NCI-H1092 (cell line): ENCODE data around the gene DNAAF5.
"Not testable (repeated sequence)": the region's sequence is repeated elsewhere in the genome, so short reads cannot be mapped to it uniquely, and the experiment has no call there.

ENCODE experiments used
- DNase-seq: peaks from one replicate; lab custom pipeline; 2025; lab: John Stamatoyannopoulos, UW

The DNAAF5 gene

DNA sequence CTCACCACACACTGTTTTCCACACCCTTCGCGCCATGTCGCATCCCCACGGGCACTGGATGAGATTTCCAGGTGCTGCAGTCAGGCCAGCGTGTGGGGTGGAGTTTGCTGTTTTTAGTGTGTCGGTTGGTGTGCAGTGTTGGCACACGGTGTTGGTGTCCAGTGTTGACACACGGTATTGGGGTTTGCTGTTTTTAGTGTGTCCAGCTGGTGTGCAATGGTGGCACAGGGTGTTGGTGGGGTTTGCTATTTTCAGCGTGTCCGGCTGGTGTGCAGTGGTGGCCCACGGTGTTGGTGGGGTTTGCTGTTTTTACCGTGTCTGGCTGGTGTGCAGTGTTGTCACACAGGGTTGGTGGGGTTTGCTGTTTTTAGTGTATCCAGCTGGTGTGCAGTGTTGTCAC, 20.7 kb downstream of the DNAAF5 start:
- DNase-seq = no peak

DNA sequence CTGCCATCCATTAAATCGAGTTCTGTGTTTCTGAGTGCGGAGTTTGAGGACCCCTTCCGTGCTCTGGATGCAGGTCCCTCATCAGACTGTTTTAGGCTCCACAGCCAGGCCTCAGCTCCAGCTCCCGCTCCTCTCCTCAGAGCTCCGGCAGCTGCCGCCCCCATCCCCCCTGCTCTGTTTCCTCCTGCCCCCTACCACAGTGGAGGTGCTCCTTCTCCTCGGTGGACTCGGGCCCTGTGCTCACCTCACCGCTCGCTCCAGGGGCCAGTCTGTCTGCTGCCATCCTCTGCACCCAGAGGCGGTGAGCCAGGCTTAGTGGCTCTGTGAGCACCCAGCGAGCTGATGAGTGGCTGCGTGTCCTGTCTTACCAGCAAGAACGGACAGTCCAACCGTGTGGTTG, 21.9 kb downstream of the DNAAF5 start:
- no peak for DNase-seq

DNA sequence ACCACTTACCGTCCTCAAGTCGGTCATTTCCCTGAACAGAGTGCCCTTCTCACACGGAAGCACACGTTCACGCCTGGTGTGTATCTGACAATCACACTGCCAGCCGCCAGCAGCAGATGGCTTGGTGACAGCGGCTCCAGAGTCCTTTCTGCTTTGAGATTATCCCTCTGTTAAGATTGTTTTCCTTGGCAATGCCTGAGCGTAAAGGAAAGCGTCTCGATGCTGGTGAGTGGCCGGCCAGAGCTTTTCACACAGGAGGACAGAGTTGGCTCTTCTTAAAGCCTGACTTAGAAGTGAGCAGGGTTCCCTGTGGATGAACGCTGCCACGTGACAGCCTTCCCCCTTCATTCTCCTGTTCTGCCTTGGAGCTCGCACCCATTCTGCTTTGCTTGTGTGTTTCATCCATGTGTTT, 22.6 kb downstream of the DNAAF5 start:
- DNase-seq = no peak

DNA sequence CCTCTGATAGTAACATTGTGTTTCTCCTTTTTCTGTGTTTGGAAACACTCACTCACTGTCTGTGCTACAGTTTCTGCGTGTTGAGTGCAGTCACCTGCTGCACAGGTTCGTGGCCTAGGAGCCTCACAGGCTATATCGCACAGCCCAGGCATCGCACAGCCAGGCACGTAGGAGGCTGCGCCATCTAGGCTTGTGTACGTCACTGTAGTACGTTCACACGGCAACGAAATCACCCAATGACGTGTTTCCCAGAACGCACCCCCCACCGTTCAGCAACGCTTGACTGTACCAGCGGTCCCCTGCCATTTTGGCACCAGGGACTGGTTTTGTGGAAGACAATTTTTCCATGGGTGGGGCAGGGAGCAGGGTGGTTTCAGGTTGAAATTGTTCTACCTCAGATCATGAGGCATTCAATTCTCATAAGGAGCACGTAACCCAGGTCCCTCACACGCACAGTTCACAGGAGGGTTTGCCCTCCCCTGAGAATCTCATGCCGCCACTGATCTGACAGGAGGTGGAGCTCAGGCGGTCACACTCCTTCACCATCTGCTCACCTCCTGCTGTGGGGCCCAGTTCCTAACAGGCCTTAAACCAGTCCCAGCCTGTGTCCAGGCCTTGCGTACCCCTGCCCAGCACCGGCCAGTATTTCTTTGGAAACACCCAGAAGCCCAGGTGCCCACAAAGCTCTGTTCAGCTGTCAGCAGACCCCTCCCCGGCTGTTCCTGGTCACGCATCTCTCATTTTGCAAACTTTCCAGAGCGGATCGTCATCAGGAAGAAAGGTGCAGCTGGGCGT, 23.8 kb downstream of the DNAAF5 start:
- DNase-seq = no peak

DNA sequence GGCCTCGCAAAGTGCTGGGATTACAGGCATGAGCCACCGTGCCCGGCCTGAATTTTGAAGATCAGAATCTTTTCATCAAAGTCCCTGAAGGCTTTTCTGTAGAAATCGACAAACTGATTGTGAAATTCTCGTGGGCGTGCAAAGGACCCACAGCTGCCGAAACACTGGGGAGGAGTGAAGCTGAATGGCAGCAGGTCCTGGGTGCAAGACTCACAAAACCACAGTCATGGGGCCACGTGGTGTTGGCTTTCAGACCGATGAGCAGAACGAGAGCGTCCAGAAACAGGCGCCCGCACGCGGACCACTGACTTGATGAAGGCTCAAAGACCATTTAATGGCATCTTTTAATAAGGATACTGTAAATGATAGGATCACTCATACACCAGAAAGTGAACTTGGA, 25.3 kb downstream of the DNAAF5 start:
- no peak for DNase-seq

DNA sequence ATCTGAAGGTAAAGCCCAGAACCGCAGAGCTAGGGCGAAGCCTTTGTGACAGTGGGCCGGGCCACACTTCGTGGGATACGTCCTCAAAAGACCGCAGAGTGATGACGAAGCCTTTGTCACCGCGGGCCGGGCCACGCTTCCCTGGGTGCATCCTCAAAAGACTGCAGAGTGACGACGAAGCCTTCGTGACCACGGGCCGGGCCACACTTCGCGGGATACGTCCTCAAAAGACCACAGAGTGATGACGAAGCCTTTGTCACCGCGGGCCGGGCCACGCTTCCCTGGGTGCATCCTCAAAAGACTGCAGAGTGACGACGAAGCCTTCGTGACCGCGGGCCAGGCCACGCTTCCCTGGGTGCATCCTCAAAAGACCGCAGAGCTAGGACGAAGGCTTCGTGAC, 25.8 kb downstream of the DNAAF5 start:
- DNase-seq = not testable (repeated sequence)

DNA sequence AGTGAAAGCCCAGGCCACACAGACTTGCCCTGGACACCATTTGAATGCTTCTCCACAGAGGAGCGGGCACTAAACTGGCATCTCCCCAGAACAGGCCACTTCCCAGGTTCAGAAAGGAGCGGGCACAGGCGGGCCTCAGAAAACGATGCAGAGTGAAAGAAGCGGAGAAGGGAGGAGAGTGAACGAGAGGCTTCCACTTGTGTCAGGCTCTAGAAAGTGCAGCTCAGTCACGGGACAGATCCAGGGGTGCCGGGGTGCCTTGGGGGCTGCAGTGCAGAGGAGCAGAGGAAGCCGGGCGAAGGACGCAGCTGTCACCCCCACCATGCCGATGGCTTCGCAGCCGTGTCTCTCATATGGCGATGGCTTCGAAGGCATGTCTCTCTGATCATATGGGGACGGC, 26.7 kb downstream of the DNAAF5 start:
- DNase-seq = no peak

DNA sequence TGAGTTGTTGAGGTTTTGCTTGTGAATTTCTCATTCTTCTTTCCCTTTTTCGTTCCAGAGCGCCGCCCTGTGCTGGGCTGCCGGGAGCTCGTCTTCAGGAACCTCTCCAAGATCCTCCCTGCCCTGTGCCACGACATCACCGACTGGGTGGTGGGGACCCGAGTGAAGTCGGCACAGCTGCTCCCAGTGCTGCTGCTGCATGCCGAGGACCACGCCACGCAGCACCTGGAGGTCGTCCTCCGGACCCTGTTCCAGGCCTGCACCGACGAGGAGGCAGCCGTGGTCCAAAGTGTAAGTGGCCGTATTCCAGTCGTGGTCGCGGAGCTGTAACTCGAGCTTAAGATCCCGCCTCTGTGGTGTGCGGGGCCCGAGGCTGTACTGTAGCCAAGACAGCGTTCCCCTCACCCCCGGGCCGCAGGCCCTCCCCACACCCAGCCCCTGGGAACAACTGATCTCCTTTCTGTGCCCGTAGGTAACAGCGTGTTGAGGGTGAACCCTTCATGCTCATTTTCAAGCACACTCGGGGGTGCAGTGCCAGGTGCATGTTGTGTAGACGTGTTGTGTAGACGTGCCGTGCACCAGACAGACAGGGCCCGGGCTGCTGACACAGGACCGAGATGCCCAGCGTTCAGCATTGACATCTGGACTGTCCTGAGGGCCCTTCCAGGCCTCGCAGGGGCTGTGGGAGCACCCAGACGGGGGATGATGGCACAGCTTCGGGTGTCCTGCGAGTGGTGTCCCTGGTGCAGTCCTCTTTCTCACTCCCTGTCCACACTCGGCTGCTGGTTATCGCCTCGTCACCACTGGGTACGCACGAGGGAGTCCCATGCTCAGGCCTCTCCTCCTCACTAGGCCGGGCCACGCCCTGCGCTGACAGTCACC, 28.3 kb downstream of the DNAAF5 start:
- DNase-seq = no peak

DNA sequence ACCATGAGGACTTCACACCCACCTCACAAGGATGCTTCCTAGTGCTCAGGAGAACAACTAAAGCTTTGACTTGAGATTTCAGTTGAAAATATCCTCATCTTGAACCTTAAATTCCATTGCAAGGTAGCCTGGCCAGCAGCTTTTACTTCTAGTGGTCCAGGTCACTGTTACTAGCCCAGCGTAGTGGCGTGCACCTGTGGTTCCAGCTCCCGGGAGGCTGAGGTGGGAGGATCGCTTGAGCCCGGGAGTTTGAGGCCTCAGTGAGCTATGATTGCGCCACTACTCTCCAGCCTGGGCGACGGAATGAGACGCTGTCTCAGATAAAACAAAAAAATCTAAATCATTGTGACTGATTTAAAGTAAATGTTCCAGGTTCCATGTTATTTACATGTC, 28.9 kb downstream of the DNAAF5 start:
- DNase-seq = no peak

DNA sequence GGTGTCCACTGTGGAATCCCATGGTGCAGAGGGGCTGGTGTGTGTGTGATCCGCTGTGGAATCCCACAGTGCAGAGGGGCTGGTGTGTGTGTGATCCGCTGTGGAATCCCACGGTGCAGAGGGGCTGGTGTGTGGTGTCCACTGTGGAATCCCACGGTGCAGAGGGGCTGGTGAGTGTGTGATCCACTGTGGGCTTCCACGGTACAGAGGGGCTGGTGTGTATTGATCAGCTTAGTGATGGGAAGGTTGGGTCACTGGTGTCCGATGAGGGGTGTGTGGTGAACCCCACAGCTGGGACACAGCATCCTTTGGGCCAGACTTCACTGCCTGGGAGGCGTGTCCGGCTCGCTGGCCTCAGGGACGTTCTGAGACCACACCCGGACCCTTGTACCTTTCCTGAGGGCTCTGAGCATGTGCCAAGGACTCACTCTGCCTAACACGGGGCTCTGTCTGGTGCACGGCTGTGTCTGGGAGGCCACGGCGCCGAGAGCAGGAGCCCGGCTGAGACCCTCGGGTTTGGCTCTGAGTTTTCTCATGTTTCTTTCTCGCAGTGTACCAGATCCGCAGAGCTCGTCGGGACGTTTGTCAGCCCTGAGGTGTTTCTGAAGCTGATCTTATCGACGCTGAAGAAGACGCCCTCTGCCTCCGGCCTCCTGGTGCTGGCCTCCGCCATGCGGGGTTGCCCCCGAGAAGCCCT, 29.9 kb downstream of the DNAAF5 start:
- DNase-seq = no peak

DNA sequence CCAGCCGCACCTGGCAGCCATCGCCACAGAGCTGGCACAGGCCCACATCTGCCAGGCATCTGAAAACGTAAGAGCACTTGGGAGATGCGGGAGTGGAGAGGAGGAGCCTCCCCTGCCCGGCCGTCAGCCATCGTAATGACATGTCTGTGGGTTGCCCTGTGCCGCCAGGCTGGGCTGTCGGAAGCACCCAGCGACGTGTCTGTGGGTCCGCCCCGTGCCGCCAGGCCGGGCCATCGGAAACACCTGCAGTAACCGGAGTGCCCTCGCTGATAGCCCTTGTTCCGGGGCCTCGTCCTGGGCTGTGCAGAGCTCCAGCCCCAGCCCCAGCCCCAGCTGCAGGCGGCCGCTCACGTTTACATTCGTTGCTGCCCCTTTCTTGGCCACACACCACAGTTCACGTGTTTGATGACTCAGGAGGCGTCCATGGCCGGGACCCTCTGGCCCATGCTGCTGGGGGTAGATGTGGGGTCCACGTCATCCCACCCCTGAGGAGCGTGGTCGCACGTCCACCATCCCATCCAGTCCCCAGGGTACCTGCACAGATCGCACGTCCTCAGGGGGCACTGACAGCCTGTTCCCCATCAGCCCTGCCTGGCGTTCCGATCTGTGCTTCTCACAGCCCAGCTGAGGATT, 30.5 kb downstream of the DNAAF5 start:
- DNase-seq = no peak

DNA sequence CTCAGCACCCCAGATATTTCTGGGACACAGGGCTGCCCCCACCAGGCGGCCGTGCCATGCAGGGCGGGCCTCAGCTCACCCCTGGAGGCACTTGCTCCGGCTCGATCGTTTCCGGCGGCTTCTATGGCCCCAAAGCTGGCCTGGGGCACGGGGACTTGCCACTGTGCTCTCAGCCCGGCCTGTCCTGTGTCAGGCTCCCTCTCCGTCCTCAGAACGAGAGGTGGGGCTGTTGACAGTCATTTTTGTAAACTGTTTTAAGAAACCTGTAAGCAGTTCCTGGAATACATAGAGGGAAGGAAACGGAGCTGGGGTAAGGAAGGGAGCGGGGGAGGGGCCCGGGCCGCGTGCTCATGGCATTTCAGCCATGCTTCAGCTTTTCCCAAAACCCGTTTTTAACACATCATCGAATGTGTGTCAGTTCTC, 31.3 kb downstream of the DNAAF5 start:
- DNase-seq = no peak

DNA sequence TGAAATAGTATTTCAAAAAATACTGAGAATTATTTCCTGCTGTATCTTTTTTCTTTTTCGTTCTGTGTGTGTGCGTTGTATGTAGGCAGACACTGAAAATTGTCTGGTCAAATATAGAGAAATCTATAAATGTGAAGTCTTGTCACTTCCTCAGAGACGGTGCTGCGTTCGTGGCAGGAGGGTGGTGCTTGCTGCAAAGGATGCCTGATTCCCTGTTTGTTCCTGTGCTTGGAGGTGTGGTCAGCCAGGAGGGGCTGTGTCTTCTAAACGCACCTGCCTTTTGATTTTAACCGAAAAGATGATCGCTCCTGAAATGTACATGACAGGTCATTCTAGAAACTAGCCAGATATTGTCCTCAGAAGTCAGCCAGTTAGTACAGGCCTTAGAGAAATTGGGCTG, 33.1 kb downstream of the DNAAF5 start:
- DNase-seq = no peak

DNA sequence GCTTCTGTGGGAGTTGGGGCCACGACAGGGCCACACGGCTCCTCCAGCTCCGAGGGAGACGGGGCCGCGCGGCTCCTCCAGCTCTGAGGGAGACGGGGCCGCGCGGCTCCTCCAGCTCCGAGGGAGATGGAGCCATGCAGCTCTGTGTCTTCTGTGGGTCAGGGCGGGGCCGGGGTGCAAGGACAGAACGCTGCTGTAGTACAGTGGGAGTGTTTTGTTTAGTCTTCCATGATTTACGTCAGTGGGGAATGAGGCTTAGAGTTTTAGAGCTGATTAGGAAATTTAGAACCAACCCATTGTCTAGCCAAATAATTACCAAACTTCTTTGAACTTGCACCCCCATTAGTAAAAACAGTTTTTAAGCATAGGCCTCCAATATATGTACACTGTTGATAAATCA, 33.5 kb downstream of the DNAAF5 start:
- DNase-seq = no peak

DNA sequence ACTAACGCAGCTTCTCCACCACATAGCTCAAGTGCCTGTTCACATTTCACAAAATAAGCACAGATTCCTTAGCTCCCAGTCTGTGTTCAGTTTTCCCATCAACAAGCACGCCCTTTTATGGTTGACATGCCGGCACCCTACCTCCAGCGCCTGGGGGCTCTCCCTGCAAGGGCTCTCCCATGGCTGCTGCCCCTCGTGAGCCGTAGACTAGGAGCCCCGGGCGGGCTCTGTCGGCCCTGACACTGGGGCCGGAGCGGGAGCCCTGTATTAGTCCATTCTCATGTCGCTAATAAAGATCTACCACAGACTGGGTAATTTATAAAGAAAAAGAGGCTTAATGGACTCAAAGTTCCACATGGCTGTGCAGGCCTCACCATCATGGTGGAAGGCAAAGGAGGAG, 34.6 kb downstream of the DNAAF5 start:
- DNase-seq = no peak

DNA sequence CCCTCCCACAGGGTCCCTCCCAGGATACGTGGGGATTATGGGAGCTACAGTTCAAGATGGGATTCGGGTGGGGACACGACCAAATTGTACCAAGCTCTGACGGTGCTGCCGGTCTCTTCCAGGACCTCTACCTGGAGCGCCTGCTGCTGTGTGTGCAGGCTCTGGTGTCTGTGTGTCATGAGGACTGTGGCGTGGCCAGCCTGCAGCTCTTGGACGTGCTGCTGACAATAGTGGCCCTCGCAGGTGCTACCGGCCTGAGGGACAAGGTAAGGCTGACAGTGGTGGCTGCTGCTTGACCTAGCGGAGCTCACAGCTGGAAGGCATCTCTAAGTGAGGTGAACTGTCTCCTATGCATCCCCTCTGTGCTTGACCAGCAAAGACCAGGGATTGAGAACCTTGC, 35.1 kb downstream of the DNAAF5 start:
- no peak for DNase-seq

DNA sequence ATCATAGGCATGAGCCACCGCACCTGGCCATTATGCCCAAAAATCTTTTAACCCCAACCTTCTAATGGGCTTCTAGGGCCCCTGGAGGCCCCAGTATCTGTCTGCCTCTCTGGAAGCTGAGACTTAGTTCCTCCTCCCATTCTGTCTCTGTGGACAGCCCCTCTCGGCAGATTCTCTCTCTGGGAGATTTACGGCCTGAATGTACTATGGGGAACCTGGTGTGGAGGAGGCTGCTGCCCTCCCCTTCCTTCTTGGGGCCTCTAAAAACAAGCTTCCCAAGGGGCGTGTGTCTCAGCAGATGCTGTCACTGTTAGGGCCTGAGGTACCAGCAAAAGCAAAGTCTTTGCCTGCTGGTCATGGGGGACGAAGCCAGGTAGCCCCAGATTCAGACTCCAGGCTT, 36.4 kb downstream of the DNAAF5 start:
- DNase-seq = no peak

DNA sequence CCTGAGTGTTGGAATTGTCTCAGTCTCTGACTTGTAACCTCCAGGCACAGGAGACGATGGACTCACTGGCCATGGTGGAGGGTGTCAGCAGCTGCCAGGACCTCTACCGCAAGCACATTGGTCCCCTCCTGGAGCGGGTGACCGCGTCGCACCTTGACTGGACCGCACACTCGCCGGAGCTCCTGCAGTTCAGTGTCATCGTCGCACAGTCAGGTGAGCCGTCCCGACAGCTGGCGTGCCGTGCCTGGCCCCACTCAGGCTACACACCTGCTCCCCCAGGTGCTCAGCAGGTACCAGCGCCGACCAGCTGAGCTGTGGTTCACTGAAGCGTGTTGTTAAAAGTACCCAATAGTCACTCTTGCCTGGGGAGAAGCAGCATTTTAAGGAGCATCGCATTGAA, 37.3 kb downstream of the DNAAF5 start:
- no peak for DNase-seq

DNA sequence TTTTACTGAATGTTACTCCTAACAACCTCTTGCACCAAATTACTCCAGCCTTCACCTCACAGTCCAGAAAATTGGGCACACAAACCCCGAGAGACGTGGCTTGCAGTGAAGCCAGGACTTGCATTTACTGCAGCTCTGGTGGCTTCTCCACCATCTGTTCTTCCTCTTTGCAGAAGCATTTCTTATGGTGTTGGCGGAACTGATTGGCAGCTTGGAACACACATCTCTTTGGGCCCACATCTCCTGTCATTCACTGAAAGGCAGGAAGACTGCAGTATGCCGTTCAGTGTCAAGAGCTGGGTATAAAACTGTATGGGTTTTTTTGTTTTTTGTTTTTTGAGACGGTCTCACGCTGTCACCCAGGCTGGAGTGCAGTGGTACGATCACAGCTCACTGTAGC, 38.9 kb downstream of the DNAAF5 start:
- no peak for DNase-seq

DNA sequence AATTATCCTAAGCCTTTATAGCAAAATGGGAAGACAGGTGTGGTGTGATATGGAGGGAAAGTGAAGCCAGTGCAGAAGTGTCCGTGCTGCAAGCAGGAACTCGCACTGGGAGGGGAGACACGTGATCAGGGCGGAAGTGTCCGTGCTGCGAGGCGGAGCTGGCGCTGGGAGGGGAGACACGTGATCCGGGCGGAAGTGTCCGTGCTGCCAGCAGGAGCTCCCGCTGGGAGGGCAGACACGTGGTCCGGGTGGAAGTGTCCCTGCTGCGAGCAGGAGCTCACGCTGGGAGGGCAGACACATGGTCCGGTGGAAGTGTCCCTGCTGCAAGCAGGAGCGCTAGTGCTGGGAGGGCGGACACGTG, 41.1 kb downstream of the DNAAF5 start:
- peak; percentile 97 for DNase-seq

DNA sequence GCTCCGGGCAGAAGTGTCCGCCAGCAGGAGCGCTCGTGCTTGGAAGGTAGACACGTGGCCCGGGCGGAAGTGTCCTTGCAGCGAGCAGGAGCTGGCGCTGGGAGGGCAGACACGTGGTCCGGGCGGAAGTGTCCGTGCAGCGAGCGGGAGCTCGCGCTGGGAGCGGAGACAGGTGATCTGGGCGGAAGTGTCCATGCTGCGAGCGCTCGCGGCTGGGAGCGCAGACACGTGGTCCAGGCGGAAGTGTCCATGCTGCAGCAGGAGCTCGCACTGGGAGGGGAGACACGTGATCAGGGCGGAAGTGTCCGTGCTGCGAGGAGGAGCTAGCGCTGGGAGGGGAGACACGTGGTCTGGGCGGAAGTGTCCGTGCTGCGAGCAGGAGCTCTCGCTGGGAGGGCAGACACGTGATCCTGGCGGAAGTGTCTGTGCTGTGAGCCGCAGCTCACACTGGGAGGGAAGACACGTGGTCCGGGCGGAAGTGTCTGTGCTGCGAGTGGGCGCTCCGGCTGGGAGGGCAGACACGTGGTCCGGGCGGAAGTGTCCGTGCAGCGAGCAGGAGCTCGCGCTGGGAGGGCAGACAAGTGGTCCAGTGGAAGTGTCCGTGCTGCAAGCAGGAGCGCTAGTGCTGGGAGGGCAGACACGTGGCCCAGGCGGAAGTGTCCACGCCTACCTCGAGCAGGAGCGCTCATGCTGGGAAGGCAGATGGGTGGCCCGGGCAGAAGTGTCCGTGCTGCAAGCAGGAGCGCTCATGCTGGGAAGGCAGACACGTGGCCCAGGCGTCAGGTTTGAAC, 41.6 kb downstream of the DNAAF5 start:
- peak; percentile 100 for DNase-seq
